NT2/D1 (cell line): Measurements from ENCODE around the gene CLIC5.

Experiments
- DNase-seq: peaks from one replicate; pipeline ENCODE4 v3.0.0-alpha.2; 2011; ENCODE audit warnings: low read depth, low spot score
- H3K27me3 ChIP-seq: 2 replicates; pipeline ENCODE4 v1.6.0; 2011; ENCODE audit warnings: mild to moderate bottlenecking; ENCODE audit not compliant: insufficient read length, insufficient read depth
- H3K36me3 ChIP-seq: 2 replicates; pipeline ENCODE4 v1.6.1; 2011; ENCODE audit warnings: mild to moderate bottlenecking, low read length, mixed read lengths; ENCODE audit not compliant: insufficient read depth, insufficient read length
- H3K4me1 ChIP-seq: 2 replicates; pipeline ENCODE4 v1.5.1; 2011; ENCODE audit not compliant: insufficient read depth, insufficient read length
- H3K4me3 ChIP-seq: 2 replicates; pipeline ENCODE4 v1.5.1; 2011; ENCODE audit warnings: low read depth; ENCODE audit not compliant: insufficient read length
- H3K9ac ChIP-seq: 2 replicates; pipeline ENCODE4 v1.6.0; 2011; ENCODE audit warnings: low read depth; ENCODE audit not compliant: insufficient read length
- H3K9me3 ChIP-seq: 2 replicates; pipeline ENCODE4 v1.5.1; 2011; ENCODE audit warnings: mild to moderate bottlenecking, low read length; ENCODE audit not compliant: insufficient read depth
- SUZ12 ChIP-seq: IDR thresholded peaks from 2 replicates; pipeline ENCODE4 v1.6.1; 2011; ENCODE audit not compliant: insufficient read length, insufficient read depth; ENCODE audit errors: extremely low read depth
- YY1 ChIP-seq: IDR thresholded peaks from 2 replicates; pipeline ENCODE4 v1.6.1; 2011; ENCODE audit not compliant: insufficient read length, insufficient read depth
- ZNF274 ChIP-seq: IDR thresholded peaks from 2 replicates; pipeline ENCODE4 v1.6.1; 2011; ENCODE audit warnings: mild to moderate bottlenecking, low read depth, low read length

CLIC5 gene

GRCh38 chr6:45903959-45904358 lies 111.7 kb downstream of the CLIC5 start:
- no peak for DNase-seq
- Histone ChIP-seq H3K36me3 (no peaks in the 10 kb centered on the region), H3K27me3 (no peaks in the 10 kb centered on the region), H3K4me3 (no peak overlapping the region), H3K4me1 (peaks cover 2% of the 10 kb centered on the region), H3K9me3 (no peaks in the 10 kb centered on the region), H3K9ac (no peak overlapping the region)
- TF ChIP-seq ZNF274 = no peak
- TF ChIP-seq YY1 = no peak
- no peak for TF ChIP-seq SUZ12

- Histone ChIP-seq H3K4me1 (peaks cover 2% of the 10 kb centered on the region), H3K9ac (no peak overlapping the region), H3K4me3 (no peak overlapping the region), H3K9me3 (no peaks in the 10 kb centered on the region), H3K36me3 (no peaks in the 10 kb centered on the region), H3K27me3 (no peaks in the 10 kb centered on the region)
- DNase-seq = no peak
- TF ChIP-seq YY1 (no peak), SUZ12 (no peak), ZNF274 (no peak)
Observed at GRCh38 chr6:45902984-45903383, 112.7 kb downstream of the CLIC5 start.

- Histone ChIP-seq H3K4me3 (no peak overlapping the region), H3K36me3 (no peaks in the 10 kb centered on the region), H3K27me3 (no peaks in the 10 kb centered on the region), H3K9ac (no peak overlapping the region), H3K9me3 (no peaks in the 10 kb centered on the region), H3K4me1 (peaks cover 2% of the 10 kb centered on the region)
- no peak for DNase-seq
- no peak for TF ChIP-seq YY1
- no peak for TF ChIP-seq SUZ12
- no peak for TF ChIP-seq ZNF274
Observed at GRCh38 chr6:45901767-45902650, 113.7 kb downstream of the CLIC5 start.

DNA sequence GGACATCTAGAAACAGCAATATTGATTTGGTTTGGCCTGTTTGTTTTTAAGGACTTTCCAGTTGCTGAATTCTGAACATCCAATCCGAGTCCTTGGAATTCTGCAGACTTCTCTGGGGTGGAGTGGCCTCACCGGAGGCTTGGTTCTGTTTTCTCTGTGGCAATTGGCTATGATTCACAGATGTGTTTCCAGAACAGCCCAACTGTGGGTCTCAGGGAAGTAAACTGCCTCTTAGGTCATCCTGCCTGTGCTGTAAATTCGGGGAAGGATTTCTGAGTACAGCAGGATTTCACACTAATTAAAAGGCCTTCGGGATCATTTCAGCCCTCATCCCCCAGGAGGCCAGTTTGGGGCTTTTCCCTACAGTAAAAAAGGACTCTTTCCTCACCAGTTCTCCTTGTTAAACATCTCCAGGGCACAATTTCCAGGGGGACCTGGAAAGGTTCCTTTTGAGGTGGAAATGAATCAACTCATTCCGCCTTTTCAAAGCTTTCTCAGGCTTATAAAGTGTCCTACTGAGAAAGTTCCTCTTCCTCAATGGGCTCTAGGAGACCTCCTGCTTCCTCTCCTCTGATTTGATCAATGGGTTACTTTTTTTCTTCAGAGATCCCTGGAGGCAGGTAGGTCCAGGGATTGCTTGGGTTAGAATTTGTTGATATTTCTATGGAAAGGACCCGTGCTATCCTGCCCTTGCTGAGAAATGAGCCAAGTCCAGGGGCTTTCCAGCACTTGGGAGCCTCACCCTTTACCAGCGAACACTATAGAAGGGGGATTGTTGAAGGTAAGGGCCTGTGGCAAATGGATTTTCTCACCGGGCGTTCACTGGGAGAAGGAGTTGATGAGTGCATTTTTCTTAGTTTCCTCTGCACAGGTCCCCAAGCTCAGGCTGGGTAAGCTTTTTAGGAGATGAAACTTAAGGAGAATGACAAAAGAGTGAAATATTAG lies 114.6 kb downstream of the CLIC5 start:
- Histone ChIP-seq H3K36me3 (no peaks in the 10 kb centered on the region), H3K4me1 (peaks cover 2% of the 10 kb centered on the region), H3K27me3 (no peaks in the 10 kb centered on the region), H3K9ac (no peak overlapping the region), H3K4me3 (no peak overlapping the region), H3K9me3 (no peaks in the 10 kb centered on the region)
- TF ChIP-seq ZNF274 = no peak
- no peak for TF ChIP-seq YY1
- TF ChIP-seq SUZ12 = no peak
- DNase-seq = peak; percentile 57

DNA sequence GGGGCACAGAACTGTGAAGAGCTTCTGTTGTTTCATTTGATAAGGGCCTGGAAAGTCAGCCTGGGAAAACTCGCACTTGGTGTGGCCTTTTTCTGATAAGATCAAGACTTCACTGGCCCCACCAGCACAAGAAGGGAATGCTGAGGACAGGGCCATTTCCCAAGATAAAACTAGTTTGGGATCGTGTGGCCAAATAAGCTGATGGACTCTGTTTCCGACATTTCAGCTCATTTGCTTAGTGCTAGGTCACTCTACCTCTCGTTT lies 116.0 kb downstream of the CLIC5 start:
- TF ChIP-seq ZNF274 (no peak), YY1 (no peak), SUZ12 (no peak)
- H3K9ac ChIP-seq = no peak overlapping the region
- H3K27me3 ChIP-seq = no peaks in the 10 kb centered on the region
- peaks cover 2% of the 10 kb centered on the region for H3K4me1 ChIP-seq
- H3K9me3 ChIP-seq = no peaks in the 10 kb centered on the region
- H3K4me3 ChIP-seq = no peak overlapping the region
- no peaks in the 10 kb centered on the region for H3K36me3 ChIP-seq
- DNase-seq = no peak

- no peak for DNase-seq
- Histone ChIP-seq H3K9ac (no peak overlapping the region), H3K9me3 (no peaks in the 10 kb centered on the region), H3K27me3 (no peaks in the 10 kb centered on the region), H3K36me3 (no peaks in the 10 kb centered on the region), H3K4me1 (peaks cover 2% of the 10 kb centered on the region), H3K4me3 (no peak overlapping the region)
- no peak for TF ChIP-seq YY1
- no peak for TF ChIP-seq SUZ12
- TF ChIP-seq ZNF274 = no peak
Observed at GRCh38 chr6:45898941-45899682, 116.5 kb downstream of the CLIC5 start.

DNA sequence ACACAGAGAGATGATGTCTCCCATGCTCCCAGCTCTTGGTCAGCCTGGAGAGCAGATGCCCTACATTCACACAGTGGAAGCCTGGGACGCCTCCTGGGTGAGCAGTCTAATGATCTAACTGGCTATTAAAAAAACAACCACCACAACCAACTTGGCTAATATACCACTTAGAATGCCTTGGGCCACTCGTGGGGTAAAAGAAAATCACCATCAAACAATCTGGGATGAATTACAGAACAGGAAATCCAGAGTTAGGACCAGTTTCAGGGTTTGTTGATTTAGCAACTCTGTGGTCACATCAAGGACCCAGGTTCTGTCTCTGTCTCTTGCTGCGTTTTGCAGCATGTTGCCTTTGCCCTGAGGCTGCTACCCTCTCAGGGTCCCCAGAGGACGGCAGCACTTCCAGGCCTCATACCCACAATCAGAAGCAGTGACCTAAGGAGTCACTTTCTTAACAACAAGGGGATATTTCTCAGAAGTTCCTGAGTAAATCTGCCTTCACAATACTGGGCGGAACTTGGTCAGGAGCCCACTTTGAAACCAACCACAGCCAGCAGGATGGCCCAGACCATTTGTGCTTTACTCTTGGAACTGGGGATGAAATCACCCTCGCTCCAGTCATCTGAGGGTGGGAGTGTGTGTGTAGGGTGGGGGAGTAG lies 118.7 kb downstream of the CLIC5 start:
- no peak for DNase-seq
- TF ChIP-seq YY1 (no peak), ZNF274 (no peak), SUZ12 (no peak)
- H3K9ac ChIP-seq = no peak overlapping the region

More for the DNA sequence above, 118.7 kb downstream of the CLIC5 start:
- Histone ChIP-seq H3K27me3 (no peaks in the 10 kb centered on the region), H3K4me1 (no peaks in the 10 kb centered on the region), H3K36me3 (no peaks in the 10 kb centered on the region), H3K9me3 (0 out of 2 replicates have a peak, but pooled peaks cover 4% of the 10 kb centered on the region), H3K4me3 (no peak overlapping the region)
